ENCODE results near the gene SCUBE1.

The SCUBE1 gene

GRCh38 chr22:43326331-43327156, 16.6 kb downstream of the SCUBE1 start:
- no peak for DNase-seq (ENCODE audit: low read depth)

- DNase-seq (ENCODE audit: low read depth) = no peak
Measured at GRCh38 chr22:43325176-43325575, 18.0 kb downstream of the SCUBE1 start.

GRCh38 chr22:43320943-43321900, 21.9 kb downstream of the SCUBE1 start:
- no peak for DNase-seq (ENCODE audit: low read depth)

- no peak for DNase-seq (ENCODE audit: low read depth)
Measured at GRCh38 chr22:43319661-43320486, 23.3 kb downstream of the SCUBE1 start.

GRCh38 chr22:43317239-43317638, 25.9 kb downstream of the SCUBE1 start:
- DNase-seq (ENCODE audit: low read depth) = no peak

GRCh38 chr22:43315687-43316217, 27.4 kb downstream of the SCUBE1 start:
- no peak for DNase-seq (ENCODE audit: low read depth)

- no peak for DNase-seq (ENCODE audit: low read depth)
Measured at GRCh38 chr22:43314611-43315010, 28.6 kb downstream of the SCUBE1 start.

GRCh38 chr22:43313890-43314474, 29.2 kb downstream of the SCUBE1 start:
- no peak for DNase-seq (ENCODE audit: low read depth)

GRCh38 chr22:43313244-43313889, 29.8 kb downstream of the SCUBE1 start:
- DNase-seq (ENCODE audit: low read depth) = no peak

- DNase-seq (ENCODE audit: low read depth) = no peak
Measured at GRCh38 chr22:43312608-43313007, 30.6 kb downstream of the SCUBE1 start.

GRCh38 chr22:43310798-43311197, 32.4 kb downstream of the SCUBE1 start:
- no peak for DNase-seq (ENCODE audit: low read depth)

GRCh38 chr22:43310311-43310710, 32.9 kb downstream of the SCUBE1 start:
- DNase-seq (ENCODE audit: low read depth) = no peak

- no peak for DNase-seq (ENCODE audit: low read depth)
Measured at GRCh38 chr22:43308836-43309235, 34.3 kb downstream of the SCUBE1 start.

- DNase-seq (ENCODE audit: low read depth) = no peak
Measured at GRCh38 chr22:43308060-43308830, 34.9 kb downstream of the SCUBE1 start.

- no peak for DNase-seq (ENCODE audit: low read depth)
Measured at GRCh38 chr22:43305806-43306205, 37.4 kb downstream of the SCUBE1 start.

- no peak for DNase-seq (ENCODE audit: low read depth)
Measured at GRCh38 chr22:43304831-43305590, 38.2 kb downstream of the SCUBE1 start.

GRCh38 chr22:43303751-43304150, 39.4 kb downstream of the SCUBE1 start:
- no peak for DNase-seq (ENCODE audit: low read depth)

GRCh38 chr22:43303166-43303565, 40.0 kb downstream of the SCUBE1 start:
- no peak for DNase-seq (ENCODE audit: low read depth)

- no peak for DNase-seq (ENCODE audit: low read depth)
Measured at GRCh38 chr22:43302531-43303041, 40.6 kb downstream of the SCUBE1 start.

Measured in stimulated activated CD8-positive, alpha-beta memory T cell treated with anti-CD3 and anti-CD28 coated beads, Interleukin-12 subunit alpha, Interleukin-12 subunit beta, amount 100 ng/mL, for 1 hour (primary cell).